Endothelial cell (in vitro differentiated cells): ENCODE measurements around the gene CHST12. TPM values are rescaled to one million over a fixed set of nuclear protein-coding genes. Genes with fewer than 3 reads are reported as not detected.
A peak's percentile ranks its signal among the peaks of the same experiment; 100 is the strongest.

ENCODE experiments used
- DNase-seq: peaks from one replicate; pipeline ENCODE4 v3.0.0; 2021; ENCODE audit warnings: low spot score
- H3K27ac Mint-ChIP-seq: one replicate; pipeline ENCODE4 v1.8.0; 2021; ENCODE audit warnings: mixed read lengths, inconsistent platforms; ENCODE audit not compliant: unreplicated experiment
- H3K27me3 Mint-ChIP-seq: one replicate; pipeline ENCODE4 v1.8.0; 2021; ENCODE audit warnings: mild to moderate bottlenecking, moderate library complexity, mixed read lengths, inconsistent platforms; ENCODE audit not compliant: unreplicated experiment
- H3K36me3 Mint-ChIP-seq: one replicate; pipeline ENCODE4 v1.8.0; 2021; ENCODE audit warnings: mild to moderate bottlenecking, low read depth, mixed read lengths, inconsistent platforms; ENCODE audit not compliant: unreplicated experiment
- H3K4me1 Mint-ChIP-seq: one replicate; pipeline ENCODE4 v1.8.0; 2021; ENCODE audit warnings: mild to moderate bottlenecking, mixed read lengths, inconsistent platforms; ENCODE audit not compliant: unreplicated experiment
- H3K4me3 Mint-ChIP-seq: one replicate; pipeline ENCODE4 v1.8.0; 2021; ENCODE audit warnings: mild to moderate bottlenecking, mixed read lengths, inconsistent platforms; ENCODE audit not compliant: unreplicated experiment
- H3K9me3 Mint-ChIP-seq: one replicate; pipeline ENCODE4 v1.8.0; 2021; ENCODE audit warnings: mixed read lengths, inconsistent platforms; ENCODE audit not compliant: unreplicated experiment
- total RNA-seq: library from RNA; stranded (reverse); fragmentation: NEBNext Ultra II Directional; extraction: Animal tissue kit (Norgen Biotek cat#: 25700); gene quantifications from one replicate; pipeline ENCODE4 v1.2.1, GENCODE V29; 2021; ENCODE audit not compliant: unreplicated experiment
- TF ChIP-seq, protein P1 (sequence below): fragments of 200-600 bp; sonication (generic); IDR thresholded peaks from one replicate; pipeline ENCODE4 v1.5.0; 2021; ENCODE audit warnings: antibody characterized with exemption; ENCODE audit not compliant: unreplicated experiment

CHST12 gene
- total RNA-seq, 1 donor from 2014 or later, result 26.9 TPM

DNA sequence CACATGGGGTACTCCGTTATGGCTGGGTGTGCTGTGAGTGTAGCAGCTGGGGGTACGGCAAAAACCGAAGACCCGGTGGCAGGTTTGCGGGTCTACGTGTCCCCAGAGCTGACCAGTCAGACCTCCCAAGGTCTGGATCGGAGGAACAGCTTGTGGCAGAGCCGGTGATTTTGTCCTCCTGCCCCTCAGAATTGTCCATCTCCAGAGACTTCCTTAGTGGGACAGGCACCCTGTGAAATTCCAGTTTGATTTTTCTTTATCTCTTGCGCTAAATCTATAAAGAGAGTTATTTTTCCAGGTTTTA lies 47.8 kb upstream of the CHST12 start:
- H3K4me1 Mint-ChIP-seq, result peaks cover 10% of the 10 kb centered on the region
- TF ChIP-seq, protein P1, sequence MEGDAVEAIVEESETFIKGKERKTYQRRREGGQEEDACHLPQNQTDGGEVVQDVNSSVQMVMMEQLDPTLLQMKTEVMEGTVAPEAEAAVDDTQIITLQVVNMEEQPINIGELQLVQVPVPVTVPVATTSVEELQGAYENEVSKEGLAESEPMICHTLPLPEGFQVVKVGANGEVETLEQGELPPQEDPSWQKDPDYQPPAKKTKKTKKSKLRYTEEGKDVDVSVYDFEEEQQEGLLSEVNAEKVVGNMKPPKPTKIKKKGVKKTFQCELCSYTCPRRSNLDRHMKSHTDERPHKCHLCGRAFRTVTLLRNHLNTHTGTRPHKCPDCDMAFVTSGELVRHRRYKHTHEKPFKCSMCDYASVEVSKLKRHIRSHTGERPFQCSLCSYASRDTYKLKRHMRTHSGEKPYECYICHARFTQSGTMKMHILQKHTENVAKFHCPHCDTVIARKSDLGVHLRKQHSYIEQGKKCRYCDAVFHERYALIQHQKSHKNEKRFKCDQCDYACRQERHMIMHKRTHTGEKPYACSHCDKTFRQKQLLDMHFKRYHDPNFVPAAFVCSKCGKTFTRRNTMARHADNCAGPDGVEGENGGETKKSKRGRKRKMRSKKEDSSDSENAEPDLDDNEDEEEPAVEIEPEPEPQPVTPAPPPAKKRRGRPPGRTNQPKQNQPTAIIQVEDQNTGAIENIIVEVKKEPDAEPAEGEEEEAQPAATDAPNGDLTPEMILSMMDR, result no peak
- H3K36me3 Mint-ChIP-seq, result peaks cover 10% of the 10 kb centered on the region
- no peak for DNase-seq
- no peaks in the 10 kb centered on the region for H3K27me3 Mint-ChIP-seq
- no peaks in the 10 kb centered on the region for H3K9me3 Mint-ChIP-seq
- peak overlapping the region; percentile 72 for H3K27ac Mint-ChIP-seq
- peak overlapping the region; percentile 92 for H3K4me3 Mint-ChIP-seq

GRCh38 chr7:2357165-2357564 lies 46.2 kb upstream of the CHST12 start:
- H3K27ac Mint-ChIP-seq, result no peak overlapping the region
- H3K9me3 Mint-ChIP-seq, result no peaks in the 10 kb centered on the region
- H3K27me3 Mint-ChIP-seq, result no peaks in the 10 kb centered on the region
- H3K36me3 Mint-ChIP-seq, result peaks cover 10% of the 10 kb centered on the region
- no peak for DNase-seq
- H3K4me1 Mint-ChIP-seq, result peaks cover 10% of the 10 kb centered on the region
- no peak overlapping the region for H3K4me3 Mint-ChIP-seq
- TF ChIP-seq, protein P1, result no peak

DNA sequence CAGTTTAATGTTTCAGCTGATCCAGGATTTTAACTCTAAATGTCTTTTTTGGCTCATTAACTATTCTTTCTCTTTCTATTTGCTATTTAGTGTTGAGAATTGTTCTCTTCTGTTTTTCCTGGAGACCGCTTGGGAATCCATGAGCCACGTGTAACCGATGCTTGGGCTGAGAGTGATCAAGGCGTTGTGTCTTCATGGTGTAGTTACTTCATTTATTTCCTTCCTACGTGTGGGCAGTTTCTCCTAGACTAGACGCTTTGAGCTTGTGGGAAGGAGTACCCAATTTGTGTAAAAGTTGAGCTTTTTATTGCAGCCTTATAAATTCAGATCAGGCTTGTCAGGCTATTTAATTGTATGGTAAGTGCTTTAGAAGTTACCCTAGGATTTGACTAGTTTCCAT lies 45.8 kb upstream of the CHST12 start:
- Mint-ChIP-seq H3K4me3 (no peak overlapping the region), H3K9me3 (no peaks in the 10 kb centered on the region), H3K27me3 (no peaks in the 10 kb centered on the region), H3K36me3 (peaks cover 13% of the 10 kb centered on the region), H3K4me1 (peaks cover 10% of the 10 kb centered on the region), H3K27ac (peak overlapping the region; percentile 13)
- no peak for DNase-seq
- TF ChIP-seq, protein P1, result no peak

DNA sequence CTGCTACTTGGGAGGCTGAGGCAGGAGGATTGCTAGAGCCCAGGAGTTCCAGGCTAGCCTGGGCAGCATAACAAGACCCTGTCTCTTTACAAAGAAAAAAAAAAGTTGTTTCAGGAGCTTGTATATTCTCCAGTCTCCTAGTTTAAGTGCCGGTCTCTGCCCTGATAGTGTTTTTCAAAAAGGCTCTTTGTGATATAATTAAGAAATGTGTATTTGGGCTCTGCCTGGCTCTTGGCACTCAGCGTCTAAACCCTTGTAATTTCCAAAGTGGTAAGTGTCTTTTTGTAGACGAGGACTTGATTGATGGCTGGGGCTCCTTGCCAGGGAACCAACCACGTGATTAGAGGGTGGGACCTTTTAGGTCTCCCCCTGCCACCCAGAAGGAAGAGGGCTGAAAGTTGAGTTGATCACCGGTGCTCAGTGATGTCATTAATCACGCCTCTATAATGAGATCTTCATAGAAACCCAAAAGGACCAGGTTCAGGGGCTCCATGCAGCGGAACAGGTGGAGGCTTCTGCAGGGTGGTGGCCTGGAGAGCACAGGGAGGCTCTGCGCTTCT lies 44.4 kb upstream of the CHST12 start:
- TF ChIP-seq, protein P1, result no peak
- H3K36me3 Mint-ChIP-seq, result peaks cover 25% of the 10 kb centered on the region
- no peaks in the 10 kb centered on the region for H3K27me3 Mint-ChIP-seq
- H3K4me3 Mint-ChIP-seq, result no peak overlapping the region
- peaks cover 10% of the 10 kb centered on the region for H3K4me1 Mint-ChIP-seq
- no peak overlapping the region for H3K27ac Mint-ChIP-seq
- H3K9me3 Mint-ChIP-seq, result no peaks in the 10 kb centered on the region
- no peak for DNase-seq

DNA sequence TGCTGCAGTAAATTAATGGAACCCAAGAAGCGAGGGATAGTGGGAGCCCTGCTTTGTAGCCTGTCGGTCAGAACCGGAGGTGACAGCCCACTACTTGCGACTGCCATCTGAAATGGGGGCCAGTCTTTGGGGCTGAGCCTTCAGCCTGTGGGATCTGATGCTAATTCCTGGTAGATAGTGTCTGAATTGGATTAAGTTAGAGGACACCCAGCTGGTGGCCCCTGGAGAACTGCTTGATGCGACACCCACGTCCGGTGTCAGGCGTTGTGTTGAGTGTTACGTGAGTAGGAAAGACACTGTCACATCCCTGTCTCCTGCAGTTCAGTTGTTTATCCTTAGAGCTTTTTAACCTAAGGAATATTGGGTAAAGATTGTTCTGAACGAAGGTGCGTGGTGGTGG lies 43.8 kb upstream of the CHST12 start:
- TF ChIP-seq, protein P1, result no peak
- peaks cover 25% of the 10 kb centered on the region for H3K36me3 Mint-ChIP-seq

More for the DNA sequence above, 43.8 kb upstream of the CHST12 start:
- no peak for DNase-seq
- H3K4me3 Mint-ChIP-seq, result no peak overlapping the region
- H3K9me3 Mint-ChIP-seq, result no peaks in the 10 kb centered on the region
- no peak overlapping the region for H3K27ac Mint-ChIP-seq
- H3K4me1 Mint-ChIP-seq, result peaks cover 6% of the 10 kb centered on the region
- H3K27me3 Mint-ChIP-seq, result no peaks in the 10 kb centered on the region
